HUES64 (cell line): ENCODE measurements around the gene COPS7A.

Source experiments
- H3K27ac ChIP-seq: 2 replicates; pipeline ENCODE4 v1.7.0; 2013; ENCODE audit warnings: low read depth, low read length, inconsistent platforms
- H3K27me3 ChIP-seq: 2 replicates; pipeline ENCODE4 v1.6.1; 2013; ENCODE audit warnings: mild to moderate bottlenecking, low read length; ENCODE audit not compliant: insufficient read depth
- H3K36me3 ChIP-seq: 2 replicates; pipeline ENCODE4 v1.6.1; 2013; ENCODE audit warnings: mild to moderate bottlenecking, low read length; ENCODE audit not compliant: insufficient read depth
- H3K4me1 ChIP-seq: 2 replicates; pipeline ENCODE4 v1.6.1; 2013; ENCODE audit warnings: mild to moderate bottlenecking, low read length, moderate library complexity; ENCODE audit not compliant: insufficient read depth
- H3K4me3 ChIP-seq: 2 replicates; pipeline ENCODE4 v1.5.1; 2013; ENCODE audit warnings: mild to moderate bottlenecking, low read length, moderate library complexity
- H3K9ac ChIP-seq: 2 replicates; pipeline ENCODE4 v1.6.1; 2013; ENCODE audit warnings: mild to moderate bottlenecking, low read depth, low read length
- H3K9me3 ChIP-seq: 2 replicates; pipeline ENCODE4 v1.6.1; 2013; ENCODE audit warnings: low read depth, low read length; ENCODE audit not compliant: insufficient read depth
- WGBS: fragments of 150-250, 120-280 bp; methylation state at CpG from one replicate; pipeline ENCODE4 v1.1.7; 2013; ENCODE audit warnings: missing lambda C conversion rate; 5-methylcytosine and 5-hydroxymethylcytosine counted together

Gene COPS7A

GRCh38 chr12:6780573-6780972, 56.7 kb downstream of the COPS7A start:
- Histone ChIP-seq H3K36me3 (no peaks in the 10 kb centered on the region), H3K27ac (no peak overlapping the region)

More at GRCh38 chr12:6780573-6780972, 56.7 kb downstream of the COPS7A start:
- Histone ChIP-seq H3K9ac (no peak overlapping the region), H3K27me3 (peaks cover 15% of the 10 kb centered on the region; the same call in 1 of the 2 replicates), H3K4me3 (no peak overlapping the region), H3K4me1 (no peaks in the 10 kb centered on the region), H3K9me3 (no peaks in the 10 kb centered on the region)
- 89% methylated on average over 6 of the region's 6 CpGs for WGBS
